GF-D8 (cell line): ENCODE data around the gene DOK7.
"Not testable (repeated sequence)": the region's sequence is repeated elsewhere in the genome, so short reads cannot be mapped to it uniquely, and the experiment has no call there.

Experiments
- DNase-seq: peaks from one replicate; lab custom pipeline; 2025; lab: John Stamatoyannopoulos, UW

Gene DOK7

GRCh38 chr4:3533423-3533820, 70.3 kb downstream of the DOK7 start:
- DNase-seq = no peak

DNA sequence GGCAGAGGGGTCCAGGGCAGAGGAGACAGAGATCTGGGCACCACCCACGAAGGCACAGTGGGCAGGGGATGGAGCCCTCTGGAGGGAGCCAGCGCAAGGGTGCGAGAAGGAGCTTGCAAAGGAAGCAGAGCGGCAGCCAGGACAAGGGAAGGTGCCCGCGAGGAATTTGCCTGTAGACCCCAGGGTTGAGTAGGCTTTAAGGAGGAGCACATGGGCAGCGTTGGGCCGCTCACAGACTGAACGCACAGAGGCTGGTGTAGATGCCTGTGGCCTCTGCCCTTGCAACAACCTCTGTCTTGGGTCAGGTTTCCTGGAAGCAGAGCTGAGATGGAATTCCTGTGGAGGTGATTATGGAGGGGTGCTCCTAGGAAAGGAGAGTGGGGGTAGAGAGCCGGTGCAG, 72.7 kb downstream of the DOK7 start:
- not testable (repeated sequence) for DNase-seq

DNA sequence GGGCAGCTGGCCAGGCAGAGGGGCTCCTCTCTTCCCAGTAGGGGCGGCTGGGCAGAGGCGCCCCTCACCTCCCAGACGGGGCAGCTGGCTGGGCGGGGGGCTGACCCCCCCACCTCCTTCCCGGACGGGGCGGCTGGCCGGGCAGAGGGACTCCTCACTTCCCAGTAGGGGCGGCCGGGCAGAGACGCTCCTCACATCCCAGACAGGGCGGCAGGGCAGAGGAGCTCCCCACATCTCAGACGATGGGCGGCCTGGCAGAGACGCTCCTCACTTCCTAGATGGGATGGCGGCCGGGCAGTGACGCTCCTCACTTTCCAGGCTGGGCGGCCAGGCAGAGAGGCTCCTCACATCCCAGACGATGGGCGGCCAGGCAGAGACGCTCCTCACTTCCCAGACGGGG, 75.8 kb downstream of the DOK7 start:
- not testable (repeated sequence) for DNase-seq

- not testable (repeated sequence) for DNase-seq
These were observed 80.3 kb downstream of the DOK7 start for GRCh38 chr4:3543415-3543814.
